Type B pancreatic cell (in vitro differentiated cells): ENCODE measurements around the gene PARVA. TPM values are rescaled to one million over a fixed set of nuclear protein-coding genes. Genes with fewer than 3 reads are reported as not detected.

ENCODE experiments used
- DNase-seq: peaks from one replicate; pipeline ENCODE4 v3.0.0; 2021; ENCODE audit warnings: mixed read lengths; ENCODE audit not compliant: unreplicated experiment; ENCODE audit errors: extremely low spot score
- H3K27ac Mint-ChIP-seq: 2 replicates; pipeline ENCODE4 v1.8.0; 2021; ENCODE audit warnings: mild to moderate bottlenecking, mixed read lengths
- H3K27me3 Mint-ChIP-seq: 2 replicates; pipeline ENCODE4 v1.8.0; 2021; ENCODE audit warnings: mixed read lengths
- H3K36me3 Mint-ChIP-seq: 2 replicates; pipeline ENCODE4 v1.8.0; 2021; ENCODE audit warnings: mixed read lengths
- H3K4me1 Mint-ChIP-seq: one replicate; pipeline ENCODE4 v1.8.0; 2021; ENCODE audit warnings: mixed read lengths; ENCODE audit not compliant: unreplicated experiment
- H3K4me3 Mint-ChIP-seq: 2 replicates; pipeline ENCODE4 v1.8.0; 2021; ENCODE audit warnings: mild to moderate bottlenecking, mixed read lengths
- H3K9me3 Mint-ChIP-seq: 2 replicates; pipeline ENCODE4 v1.8.0; 2021; ENCODE audit warnings: mixed read lengths
- total RNA-seq: library from RNA; stranded (reverse); gene quantifications from 2 replicates; pipeline ENCODE4 v1.2.1, GENCODE V29; 2021; ENCODE audit warnings: low replicate concordance
- TF ChIP-seq, protein P1 (sequence below): fragments of 200-600 bp; sonication (generic); conservative IDR thresholded peaks from 2 replicates; pipeline ENCODE4 v1.5.0; 2021; ENCODE audit warnings: antibody characterized with exemption, mild to moderate bottlenecking

The PARVA gene
- total RNA-seq, 1 donor from 2014 or later: 49.4 TPM

DNA sequence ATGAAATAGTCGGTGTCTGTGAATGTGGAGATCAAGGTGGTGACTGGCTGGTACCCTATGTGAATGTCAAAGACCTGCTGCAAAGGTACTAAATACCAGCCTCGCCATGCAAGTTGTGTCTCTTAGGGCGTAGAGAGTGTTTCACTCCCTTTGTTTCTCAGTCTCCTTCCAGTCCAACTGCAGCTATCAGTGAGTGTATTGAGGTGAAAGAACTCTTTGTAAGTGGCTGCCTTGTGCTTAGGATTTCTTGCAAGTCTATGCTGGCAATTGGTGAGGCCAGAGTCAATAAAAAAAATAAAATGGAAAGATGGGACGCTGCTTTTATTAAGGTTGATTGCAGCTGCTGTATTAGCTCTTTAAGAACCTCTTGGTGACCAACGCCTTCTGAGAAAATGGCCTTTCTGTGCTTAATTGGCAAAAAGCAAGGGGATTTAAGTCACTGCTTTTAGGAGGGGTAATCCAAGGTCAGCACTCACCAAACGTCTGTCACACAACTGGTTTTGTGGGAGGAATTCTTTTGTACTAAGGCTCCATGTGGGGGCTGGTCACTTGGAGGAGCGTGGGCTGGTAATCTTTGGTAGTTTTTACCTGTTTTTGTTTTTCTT is 95.1 kb downstream of the PARVA start:
- Mint-ChIP-seq H3K9me3 (no peaks in the 10 kb centered on the region), H3K27me3 (no peaks in the 10 kb centered on the region), H3K36me3 (peaks cover 37% of the 10 kb centered on the region), H3K27ac (peak overlapping the region; percentile 36), H3K4me3 (peak overlapping the region; percentile 5), H3K4me1 (peaks cover 17% of the 10 kb centered on the region)
- DNase-seq: no peak
- TF ChIP-seq, protein P1, sequence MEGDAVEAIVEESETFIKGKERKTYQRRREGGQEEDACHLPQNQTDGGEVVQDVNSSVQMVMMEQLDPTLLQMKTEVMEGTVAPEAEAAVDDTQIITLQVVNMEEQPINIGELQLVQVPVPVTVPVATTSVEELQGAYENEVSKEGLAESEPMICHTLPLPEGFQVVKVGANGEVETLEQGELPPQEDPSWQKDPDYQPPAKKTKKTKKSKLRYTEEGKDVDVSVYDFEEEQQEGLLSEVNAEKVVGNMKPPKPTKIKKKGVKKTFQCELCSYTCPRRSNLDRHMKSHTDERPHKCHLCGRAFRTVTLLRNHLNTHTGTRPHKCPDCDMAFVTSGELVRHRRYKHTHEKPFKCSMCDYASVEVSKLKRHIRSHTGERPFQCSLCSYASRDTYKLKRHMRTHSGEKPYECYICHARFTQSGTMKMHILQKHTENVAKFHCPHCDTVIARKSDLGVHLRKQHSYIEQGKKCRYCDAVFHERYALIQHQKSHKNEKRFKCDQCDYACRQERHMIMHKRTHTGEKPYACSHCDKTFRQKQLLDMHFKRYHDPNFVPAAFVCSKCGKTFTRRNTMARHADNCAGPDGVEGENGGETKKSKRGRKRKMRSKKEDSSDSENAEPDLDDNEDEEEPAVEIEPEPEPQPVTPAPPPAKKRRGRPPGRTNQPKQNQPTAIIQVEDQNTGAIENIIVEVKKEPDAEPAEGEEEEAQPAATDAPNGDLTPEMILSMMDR: no peak

DNA sequence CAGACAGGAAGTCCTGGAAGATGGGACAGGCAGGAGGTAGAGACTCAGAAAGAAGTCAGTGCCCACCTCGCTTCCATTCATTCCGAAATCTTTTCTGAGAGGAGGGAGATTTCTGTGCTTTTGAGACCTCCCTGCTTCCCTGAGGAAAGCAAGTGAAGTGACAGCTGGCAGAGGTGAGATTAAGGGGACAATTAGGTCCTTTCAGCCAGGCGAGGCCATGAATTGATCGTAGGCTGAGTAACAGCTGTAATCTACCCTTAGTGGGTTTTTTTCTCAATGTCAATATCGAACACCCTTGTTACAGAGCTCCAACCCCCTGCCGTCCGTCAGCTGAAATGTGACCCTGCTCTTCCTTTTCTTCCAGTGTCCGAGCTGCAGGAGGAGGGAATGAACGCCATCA is 96.0 kb downstream of the PARVA start:
- no peak for DNase-seq
- H3K27ac Mint-ChIP-seq: peak overlapping the region; percentile 36
- H3K4me3 Mint-ChIP-seq: no peak overlapping the region
- H3K36me3 Mint-ChIP-seq: peaks cover 45% of the 10 kb centered on the region
- TF ChIP-seq, protein P1: no peak
- H3K4me1 Mint-ChIP-seq: peaks cover 17% of the 10 kb centered on the region
- H3K9me3 Mint-ChIP-seq: no peaks in the 10 kb centered on the region
- H3K27me3 Mint-ChIP-seq: no peaks in the 10 kb centered on the region

DNA sequence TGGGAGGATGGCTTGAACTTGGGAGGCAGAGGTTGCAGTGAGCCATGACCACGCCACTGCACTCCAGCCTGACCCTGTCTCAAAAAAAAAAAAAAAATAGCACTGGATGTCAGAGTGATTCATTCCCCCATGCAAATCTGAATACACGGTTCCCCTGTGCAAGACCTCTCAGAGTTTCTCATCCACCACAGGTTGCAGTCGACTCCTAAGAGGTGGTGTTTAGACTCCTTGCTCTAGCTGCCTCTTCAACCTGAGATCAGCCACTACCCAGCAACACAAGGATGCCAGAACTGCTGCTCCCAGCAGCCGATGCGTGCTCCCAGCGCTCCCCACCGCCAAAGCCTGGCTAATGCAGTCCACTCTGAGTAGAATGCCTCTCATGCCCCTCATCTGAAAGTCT is 97.5 kb downstream of the PARVA start:
- no peak for DNase-seq
- H3K4me3 Mint-ChIP-seq: no peak overlapping the region
- H3K36me3 Mint-ChIP-seq: peaks cover 51% of the 10 kb centered on the region
- H3K27ac Mint-ChIP-seq: no peak overlapping the region
- H3K9me3 Mint-ChIP-seq: no peaks in the 10 kb centered on the region
- TF ChIP-seq, protein P1: no peak
- no peaks in the 10 kb centered on the region for H3K27me3 Mint-ChIP-seq
- H3K4me1 Mint-ChIP-seq: peaks cover 17% of the 10 kb centered on the region

DNA sequence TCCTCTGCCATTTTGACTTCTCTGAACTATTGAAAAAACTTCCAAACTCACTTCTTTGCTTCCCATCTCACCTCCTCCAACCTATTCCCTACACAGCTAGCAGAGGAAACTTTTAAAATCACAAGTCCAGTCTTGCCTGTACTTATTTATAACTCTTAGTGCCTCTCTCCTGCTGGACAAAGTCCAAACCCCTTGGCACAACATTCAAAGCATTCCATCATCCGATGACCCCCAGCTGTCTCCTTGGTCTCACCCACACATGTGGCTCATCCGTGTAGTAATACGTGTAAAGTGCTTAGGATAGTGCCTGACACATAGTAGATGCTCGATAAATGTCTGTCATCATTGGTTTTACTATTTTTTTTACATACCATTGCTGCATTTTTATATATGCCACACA is 101.4 kb downstream of the PARVA start:
- H3K9me3 Mint-ChIP-seq: no peaks in the 10 kb centered on the region
- no peaks in the 10 kb centered on the region for H3K27me3 Mint-ChIP-seq
- DNase-seq: no peak
- no peak overlapping the region for H3K4me3 Mint-ChIP-seq
- H3K27ac Mint-ChIP-seq: no peak overlapping the region
- peaks cover 44% of the 10 kb centered on the region for H3K36me3 Mint-ChIP-seq
- TF ChIP-seq, protein P1: no peak
- peaks cover under 1% of the 10 kb centered on the region for H3K4me1 Mint-ChIP-seq

DNA sequence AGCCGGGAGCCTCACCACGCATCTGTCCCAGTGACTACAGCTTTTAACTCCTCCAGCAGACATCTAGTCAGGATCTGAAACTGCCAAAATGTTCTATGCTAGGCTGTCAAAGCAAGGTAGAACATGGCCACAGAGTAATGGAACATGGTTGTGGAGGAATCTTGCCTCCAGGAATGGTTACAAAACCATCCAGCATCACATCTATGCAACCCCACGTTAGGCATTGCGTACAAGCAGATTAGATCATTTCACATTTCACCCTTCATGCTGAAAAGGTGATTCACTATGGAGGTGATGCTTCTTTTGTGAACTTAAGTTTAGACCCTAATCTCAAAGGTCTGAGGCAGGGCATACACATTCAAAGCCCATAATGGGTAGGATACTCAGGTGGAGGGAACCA is 103.0 kb downstream of the PARVA start:
- Mint-ChIP-seq H3K36me3 (peaks cover 41% of the 10 kb centered on the region), H3K27ac (no peak overlapping the region), H3K9me3 (no peaks in the 10 kb centered on the region), H3K4me1 (peaks cover 10% of the 10 kb centered on the region), H3K4me3 (no peak overlapping the region), H3K27me3 (no peaks in the 10 kb centered on the region)
- DNase-seq: no peak
- TF ChIP-seq, protein P1: no peak

DNA sequence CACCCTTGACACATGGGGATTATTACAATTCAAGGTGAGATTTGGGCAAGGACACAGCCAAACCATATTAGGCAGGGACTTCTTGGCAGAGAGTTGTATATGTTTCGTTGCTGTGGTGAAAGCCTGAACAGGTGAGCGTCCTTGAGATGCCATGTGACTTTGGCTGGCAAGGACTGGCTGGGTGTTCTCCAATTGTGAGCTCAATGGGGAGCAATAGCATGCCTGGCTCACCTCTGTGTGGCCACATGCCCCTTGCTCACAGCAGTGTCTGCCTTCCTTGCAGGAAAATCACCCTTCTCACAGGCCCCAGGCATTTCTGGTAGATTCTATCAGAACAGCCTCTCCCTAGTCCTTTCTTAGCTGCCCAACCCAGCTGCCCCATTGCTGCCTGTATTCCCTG is 105.5 kb downstream of the PARVA start:
- no peaks in the 10 kb centered on the region for H3K9me3 Mint-ChIP-seq
- no peaks in the 10 kb centered on the region for H3K27me3 Mint-ChIP-seq
- TF ChIP-seq, protein P1: no peak
- no peak for DNase-seq
- no peak overlapping the region for H3K4me3 Mint-ChIP-seq
- H3K36me3 Mint-ChIP-seq: peaks cover 37% of the 10 kb centered on the region
- H3K27ac Mint-ChIP-seq: no peak overlapping the region
- peaks cover 10% of the 10 kb centered on the region for H3K4me1 Mint-ChIP-seq
